OCI-LY3 (cell line): Measurements from ENCODE around the gene PMF1.

Experiments
- CTCF ChIP-seq: fragments of 200-600, 300-600 bp; sonication (generic); IDR thresholded peaks from 2 replicates; pipeline ENCODE4 v1.5.1; 2014; ENCODE audit warnings: antibody characterized with exemption, low read length, low read depth
- EZH2phosphoT487 ChIP-seq: fragments of 200-600 bp; shearing (Covaris generic); IDR thresholded peaks from 2 replicates; pipeline ENCODE4 v1.6.1; 2018; ENCODE audit warnings: antibody characterized with exemption, mixed run types, low read depth

- TF ChIP-seq CTCF (no peak), EZH2phosphoT487 (no peak)
Measured at GRCh38 chr1:156228501-156228900, 15.7 kb downstream of the PMF1 start.
